IMR-90 (cell line): ENCODE data around the gene UGT2B11.
A peak's percentile ranks its signal among the peaks of the same experiment; 100 is the strongest.

Experiments
- CEBPB ChIP-seq: IDR thresholded peaks from 2 replicates; pipeline ENCODE4 v1.6.1; 2012; ENCODE audit warnings: low read depth, low read length, improper control_type of control experiment
- CTCF ChIP-seq: conservative IDR thresholded peaks from 2 replicates; pipeline ENCODE4 v1.5.1; 2012; ENCODE audit warnings: mild to moderate bottlenecking, low read depth, low read length, improper control_type of control experiment
- MAFK ChIP-seq: IDR thresholded peaks from 2 replicates; pipeline ENCODE4 v1.6.1; 2012; ENCODE audit warnings: low read depth, low read length, improper control_type of control experiment
- MXI1 ChIP-seq: IDR thresholded peaks from 2 replicates; pipeline ENCODE4 v1.6.1; 2012; ENCODE audit warnings: low read depth, mild to moderate bottlenecking, low read length, moderate library complexity, borderline replicate concordance
- POLR2A ChIP-seq: IDR thresholded peaks from 2 replicates; pipeline ENCODE4 v1.6.1; 2012; ENCODE audit warnings: mild to moderate bottlenecking, low read depth, low read length
- RAD21 ChIP-seq: IDR thresholded peaks from 2 replicates; pipeline ENCODE4 v1.6.1; 2012; ENCODE audit warnings: low read length, improper control_type of control experiment
- SMC3 ChIP-seq: fragments of 150-350 bp; IDR thresholded peaks from 2 replicates; pipeline ENCODE4 v1.6.1; 2016; ENCODE audit warnings: low read depth, mild to moderate bottlenecking, antibody characterized with exemption, low read length, moderate library complexity
- USF2 ChIP-seq: fragments of 150-350 bp; IDR thresholded peaks from 2 replicates; pipeline ENCODE4 v1.6.1; 2017; ENCODE audit warnings: mild to moderate bottlenecking, antibody characterized with exemption, low read length, low read depth

- peak; percentile 33; the same call in 1 of the 2 replicates for TF ChIP-seq CTCF
- TF ChIP-seq MAFK: no peak
- no peak for TF ChIP-seq MXI1
- TF ChIP-seq RAD21: peak; percentile 34
- TF ChIP-seq CEBPB: no peak
- TF ChIP-seq POLR2A: no peak
- TF ChIP-seq SMC3: no peak
- no peak for TF ChIP-seq USF2
Measured at GRCh38 chr4:69156913-69157312, 57.6 kb downstream of the UGT2B11 start.
